H9 (cell line): ENCODE results near the gene DNAH1. TPM values are rescaled to one million over a fixed set of nuclear protein-coding genes. Genes with fewer than 3 reads are reported as not detected.

Experiments used
- DNase-seq: peaks from one replicate; pipeline ENCODE4 v3.0.0-alpha.2; 2017
- H2AFZ ChIP-seq: one replicate; pipeline ENCODE4 v1.6.1; 2013; ENCODE audit warnings: mild to moderate bottlenecking, low read length, control low read depth, moderate library complexity
- H2AK5ac ChIP-seq: 2 replicates; pipeline ENCODE4 v1.6.1; 2013; ENCODE audit warnings: low read length, control low read depth, mixed read lengths; ENCODE audit not compliant: insufficient read length
- H2BK120ac ChIP-seq: one replicate; pipeline ENCODE4 v1.6.1; 2013; ENCODE audit warnings: low read depth, mild to moderate bottlenecking, low read length, control low read depth, inconsistent platforms; ENCODE audit not compliant: poor library complexity, severe bottlenecking
- H2BK12ac ChIP-seq: 2 replicates; pipeline ENCODE4 v1.6.1; 2013; ENCODE audit warnings: low read length, control low read depth, mixed read lengths, low read depth; ENCODE audit not compliant: insufficient read length
- H2BK15ac ChIP-seq: 2 replicates; pipeline ENCODE4 v1.6.1; 2013; ENCODE audit warnings: low read depth, low read length, control low read depth
- H2BK20ac ChIP-seq: one replicate; pipeline ENCODE4 v1.6.1; 2013; ENCODE audit warnings: low read depth, mild to moderate bottlenecking, low read length, control low read depth, inconsistent platforms; ENCODE audit not compliant: poor library complexity, severe bottlenecking
- H2BK5ac ChIP-seq: 2 replicates; pipeline ENCODE4 v1.6.1; 2013; ENCODE audit warnings: low read length, control low read depth, mixed read lengths; ENCODE audit not compliant: insufficient read length
- H3K14ac ChIP-seq: 2 replicates; pipeline ENCODE4 v1.6.1; 2013; ENCODE audit warnings: low read length, control low read depth; ENCODE audit not compliant: insufficient read depth
- H3K18ac ChIP-seq: 2 replicates; pipeline ENCODE4 v1.6.1; 2013; ENCODE audit warnings: low read depth, mild to moderate bottlenecking, mixed read lengths, low read length, control low read depth; ENCODE audit not compliant: insufficient read length
- H3K23ac ChIP-seq: 2 replicates; pipeline ENCODE4 v1.6.1; 2013; ENCODE audit warnings: low read length, control low read depth, mixed read lengths, low read depth; ENCODE audit not compliant: insufficient read length
- H3K23me2 ChIP-seq: 2 replicates; pipeline ENCODE4 v1.6.1; 2013; ENCODE audit warnings: low read depth, mild to moderate bottlenecking, mixed read lengths, low read length, control low read depth; ENCODE audit not compliant: insufficient read length, poor library complexity, severe bottlenecking
- H3K27ac ChIP-seq: 2 replicates; pipeline ENCODE4 v1.5.1; 2013; ENCODE audit warnings: low read length, control low read depth, mixed read lengths, low read depth; ENCODE audit not compliant: insufficient read length
- H3K27me3 ChIP-seq: 2 replicates; pipeline ENCODE4 v1.6.1; 2013; ENCODE audit warnings: low read length, control low read depth, inconsistent platforms; ENCODE audit not compliant: insufficient read depth
- H3K4ac ChIP-seq: 2 replicates; pipeline ENCODE4 v1.6.1; 2013; ENCODE audit warnings: low read depth, mild to moderate bottlenecking, control low read depth, inconsistent platforms, low read length, moderate library complexity
- H3K4me1 ChIP-seq: 2 replicates; pipeline ENCODE4 v1.6.1; 2013; ENCODE audit warnings: low read length, control low read depth, inconsistent platforms; ENCODE audit not compliant: insufficient read depth
- H3K4me2 ChIP-seq: 2 replicates; pipeline ENCODE4 v1.6.1; 2013; ENCODE audit warnings: low read length, control low read depth, mixed read lengths; ENCODE audit not compliant: insufficient read length, insufficient read depth
- H3K56ac ChIP-seq: 2 replicates; pipeline ENCODE4 v1.6.1; 2013; ENCODE audit warnings: low read depth, mild to moderate bottlenecking, mixed read lengths, low read length, control low read depth; ENCODE audit not compliant: insufficient read length
- H3K79me1 ChIP-seq: 2 replicates; pipeline ENCODE4 v1.6.1; 2013; ENCODE audit warnings: low read depth, mild to moderate bottlenecking, moderate library complexity, low read length, control low read depth, inconsistent platforms; ENCODE audit not compliant: insufficient read depth, poor library complexity, severe bottlenecking
- H3K79me2 ChIP-seq: 2 replicates; pipeline ENCODE4 v1.6.1; 2013; ENCODE audit warnings: low read length, control low read depth, inconsistent platforms; ENCODE audit not compliant: insufficient read depth
- H3K9ac ChIP-seq: 2 replicates; pipeline ENCODE4 v1.6.1; 2013; ENCODE audit warnings: low read length, control low read depth, mixed read lengths; ENCODE audit not compliant: insufficient read length; ENCODE audit errors: extremely low read depth
- H3K9me3 ChIP-seq: one replicate; pipeline ENCODE4 v1.6.1; 2013; ENCODE audit warnings: low read depth, low read length, inconsistent platforms; ENCODE audit not compliant: control insufficient read depth
- H3T11ph ChIP-seq: one replicate; pipeline ENCODE4 v1.6.1; 2013; ENCODE audit warnings: mild to moderate bottlenecking, low read length, control low read depth, inconsistent platforms
- H4K20me1 ChIP-seq: one replicate; pipeline ENCODE4 v1.6.1; 2013; ENCODE audit not compliant: control insufficient read depth, insufficient read length, insufficient read depth
- H4K5ac ChIP-seq: 2 replicates; pipeline ENCODE4 v1.6.1; 2013; ENCODE audit warnings: low read depth, mild to moderate bottlenecking, mixed read lengths, low read length, control low read depth; ENCODE audit not compliant: insufficient read length
- H4K8ac ChIP-seq: replicated peaks from 2 replicates; pipeline ENCODE4 v1.6.1; 2013; ENCODE audit warnings: low read length, control low read depth, mixed read lengths, low read depth; ENCODE audit not compliant: insufficient read length
- H4K91ac ChIP-seq: 2 replicates; pipeline ENCODE4 v1.6.1; 2013; ENCODE audit warnings: low read depth, mild to moderate bottlenecking, moderate library complexity, mixed read lengths, low read length, control low read depth; ENCODE audit not compliant: insufficient read length
- H3K27ac Mint-ChIP-seq, 3 experiments: 2 replicates in 2 of 3; 3 replicates in 1 of 3; pipeline ENCODE4 v1.8.0; 2020 to 2021; ENCODE audit warnings: mixed read lengths in 3 of 3, mild to moderate bottlenecking in 1 of 3, moderate library complexity in 1 of 3
- H3K27me3 Mint-ChIP-seq: 2 replicates; pipeline ENCODE4 v1.8.0; 2021; ENCODE audit warnings: low read depth, mild to moderate bottlenecking, moderate library complexity, mixed read lengths
- H3K36me3 Mint-ChIP-seq, 3 experiments: 2 replicates in 2 of 3; 3 replicates in 1 of 3; pipeline ENCODE4 v1.8.0; 2020 to 2021; ENCODE audit warnings: low read depth in 3 of 3, mixed read lengths in 3 of 3; ENCODE audit not compliant: insufficient read depth in 1 of 3
- H3K4me1 Mint-ChIP-seq, 2 experiments: 2 replicates each; pipeline ENCODE4 v1.8.0; 2020; ENCODE audit warnings: mixed read lengths in 2 of 2
- H3K4me3 Mint-ChIP-seq, 2 experiments: 2 replicates in 1 of 2; 3 replicates in 1 of 2; pipeline ENCODE4 v1.8.0; 2020 to 2021; ENCODE audit warnings: mild to moderate bottlenecking in 2 of 2, mixed read lengths in 2 of 2, moderate library complexity in 1 of 2
- H3K9me3 Mint-ChIP-seq, 2 experiments: 2 replicates in 1 of 2; 3 replicates in 1 of 2; pipeline ENCODE4 v1.8.0; 2020; ENCODE audit warnings: mild to moderate bottlenecking in 2 of 2, mixed read lengths in 2 of 2, moderate library complexity in 1 of 2
- WGBS: extraction: QIAGEN DNeasy Blood & Tissue Kit; methylation state at CpG from one replicate; pipeline ENCODE4 v1.1.7; 2013; ENCODE audit warnings: missing lambda C conversion rate, low lambda C conversion rate, mixed read lengths; ENCODE audit not compliant: insufficient read length; ENCODE audit errors: extremely low coverage; 5-methylcytosine and 5-hydroxymethylcytosine counted together
- total RNA-seq: library from RNA; stranded (reverse); gene quantifications from 2 replicates; pipeline ENCODE4 v1.2.1, GENCODE V29; 2021
- TF ChIP-seq, protein P1 (sequence below): fragments of 200-600 bp; sonication (generic); conservative IDR thresholded peaks from 3 replicates; pipeline ENCODE4 v1.8.0; 2021; ENCODE audit warnings: antibody characterized with exemption, mild to moderate bottlenecking

DNAH1 gene
- total RNA-seq, 1 experiment from 2014 or later = 2.0 TPM

DNA sequence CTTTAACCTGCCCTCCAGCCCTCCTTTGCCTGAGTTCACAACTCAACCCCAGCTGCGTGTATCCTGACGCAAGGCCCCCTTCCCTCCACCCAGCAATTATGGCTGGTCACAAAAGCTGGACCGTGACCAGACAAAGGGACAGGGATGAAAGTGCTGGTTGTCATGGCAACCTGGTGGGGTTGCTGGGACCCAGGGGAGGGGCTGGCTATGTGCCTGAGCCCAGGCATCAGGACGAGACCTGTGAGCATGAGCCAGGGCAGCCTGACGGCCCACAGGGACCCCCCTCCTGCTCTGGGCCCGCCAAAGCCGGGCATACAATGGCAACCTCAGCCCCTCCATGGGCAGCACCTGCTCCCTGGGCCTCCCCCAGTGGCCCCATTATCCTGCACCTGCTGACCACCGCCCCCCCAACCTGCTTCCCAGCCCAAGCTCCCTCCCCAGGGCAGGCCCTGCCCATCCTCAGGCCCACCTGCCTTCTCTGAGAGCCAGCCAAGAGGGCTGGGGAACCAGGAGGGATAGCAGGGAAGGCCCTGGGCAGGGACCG, 4.5 kb upstream of the DNAH1 start:
- Histone ChIP-seq H2AFZ (no peak overlapping the region), H3T11ph (no peak overlapping the region)

More for the DNA sequence above, 4.5 kb upstream of the DNAH1 start:
- H3K9ac ChIP-seq = no peak overlapping the region
- H2BK120ac ChIP-seq = no peak overlapping the region
- no peak overlapping the region for H3K23ac ChIP-seq
- TF ChIP-seq, protein P1, sequence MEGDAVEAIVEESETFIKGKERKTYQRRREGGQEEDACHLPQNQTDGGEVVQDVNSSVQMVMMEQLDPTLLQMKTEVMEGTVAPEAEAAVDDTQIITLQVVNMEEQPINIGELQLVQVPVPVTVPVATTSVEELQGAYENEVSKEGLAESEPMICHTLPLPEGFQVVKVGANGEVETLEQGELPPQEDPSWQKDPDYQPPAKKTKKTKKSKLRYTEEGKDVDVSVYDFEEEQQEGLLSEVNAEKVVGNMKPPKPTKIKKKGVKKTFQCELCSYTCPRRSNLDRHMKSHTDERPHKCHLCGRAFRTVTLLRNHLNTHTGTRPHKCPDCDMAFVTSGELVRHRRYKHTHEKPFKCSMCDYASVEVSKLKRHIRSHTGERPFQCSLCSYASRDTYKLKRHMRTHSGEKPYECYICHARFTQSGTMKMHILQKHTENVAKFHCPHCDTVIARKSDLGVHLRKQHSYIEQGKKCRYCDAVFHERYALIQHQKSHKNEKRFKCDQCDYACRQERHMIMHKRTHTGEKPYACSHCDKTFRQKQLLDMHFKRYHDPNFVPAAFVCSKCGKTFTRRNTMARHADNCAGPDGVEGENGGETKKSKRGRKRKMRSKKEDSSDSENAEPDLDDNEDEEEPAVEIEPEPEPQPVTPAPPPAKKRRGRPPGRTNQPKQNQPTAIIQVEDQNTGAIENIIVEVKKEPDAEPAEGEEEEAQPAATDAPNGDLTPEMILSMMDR = no peak
- no peak overlapping the region for H4K91ac ChIP-seq
- H2BK5ac ChIP-seq = no peak overlapping the region
- no peaks in the 10 kb centered on the region for H3K9me3 ChIP-seq
- Mint-ChIP-seq H3K4me3 (no peak overlapping the region), H3K36me3 (no peaks in the 10 kb centered on the region; a peak in 1 of 7 replicates), H3K27me3 (peaks cover 22% of the 10 kb centered on the region), H3K9me3 (no peaks in the 10 kb centered on the region), H3K4me1 (peaks cover 0 to 5% of the 10 kb centered on the region in 2 experiments; a peak in 2 of 4 replicates), H3K27ac (no peak overlapping the region)
- H2BK15ac ChIP-seq = no peak overlapping the region
- no peak for DNase-seq
- H3K56ac ChIP-seq = no peak overlapping the region
- H3K4ac ChIP-seq = no peak overlapping the region
- H4K8ac ChIP-seq = no peak overlapping the region
- no peaks in the 10 kb centered on the region for H3K4me1 ChIP-seq
- no peaks in the 10 kb centered on the region for H3K79me2 ChIP-seq
- no peaks in the 10 kb centered on the region for H4K20me1 ChIP-seq
- WGBS = no CpG with 5 or more reads among the region's 9 CpGs
- H3K27me3 ChIP-seq = no peaks in the 10 kb centered on the region
- H3K18ac ChIP-seq = no peak overlapping the region
- H3K4me2 ChIP-seq = no peak overlapping the region
- no peak overlapping the region for H2BK12ac ChIP-seq
- no peak overlapping the region for H2BK20ac ChIP-seq
- H3K27ac ChIP-seq = no peak overlapping the region
- H4K5ac ChIP-seq = no peak overlapping the region
- no peaks in the 10 kb centered on the region for H3K79me1 ChIP-seq
- H2AK5ac ChIP-seq = no peak overlapping the region
- H3K14ac ChIP-seq = no peak overlapping the region
- H3K23me2 ChIP-seq = no peaks in the 10 kb centered on the region
